ENCODE data around the gene CELSR3. TPM values are rescaled to one million over a fixed set of nuclear protein-coding genes. Genes with fewer than 3 reads are reported as not detected.

The CELSR3 gene
- total RNA-seq, 1 donor from 2014 or later: 3.4 TPM

DNA sequence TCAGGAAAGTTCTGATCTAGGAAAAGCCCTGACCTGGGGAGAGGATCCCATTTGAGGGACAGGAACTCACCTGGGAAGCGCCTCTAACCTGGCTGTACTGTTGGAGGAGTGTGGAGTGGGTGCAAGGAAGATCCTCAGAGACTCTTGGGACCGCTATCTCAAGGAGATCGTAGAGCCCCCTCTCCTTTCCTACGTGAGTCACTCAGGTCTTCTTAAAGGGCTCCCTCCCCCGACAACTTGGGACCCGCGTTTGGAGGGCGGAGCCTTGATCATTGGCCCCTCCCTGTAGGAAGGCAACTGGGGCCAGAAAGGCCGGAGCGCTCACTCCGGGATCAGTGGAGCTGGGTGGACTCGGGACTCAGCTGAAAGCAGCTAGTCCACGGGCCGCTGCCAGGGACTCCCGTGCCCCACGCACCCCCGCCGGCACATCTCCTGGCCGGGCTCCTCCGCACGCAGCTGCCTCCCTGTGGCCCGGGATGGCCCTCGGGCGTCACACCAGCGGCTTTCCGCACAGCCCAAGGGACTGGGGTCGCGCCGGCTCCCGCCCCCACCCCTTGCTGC is 27.9 kb downstream of the CELSR3 start:
- peak; percentile 22 for DNase-seq (ENCODE audit: low spot score)

DNA sequence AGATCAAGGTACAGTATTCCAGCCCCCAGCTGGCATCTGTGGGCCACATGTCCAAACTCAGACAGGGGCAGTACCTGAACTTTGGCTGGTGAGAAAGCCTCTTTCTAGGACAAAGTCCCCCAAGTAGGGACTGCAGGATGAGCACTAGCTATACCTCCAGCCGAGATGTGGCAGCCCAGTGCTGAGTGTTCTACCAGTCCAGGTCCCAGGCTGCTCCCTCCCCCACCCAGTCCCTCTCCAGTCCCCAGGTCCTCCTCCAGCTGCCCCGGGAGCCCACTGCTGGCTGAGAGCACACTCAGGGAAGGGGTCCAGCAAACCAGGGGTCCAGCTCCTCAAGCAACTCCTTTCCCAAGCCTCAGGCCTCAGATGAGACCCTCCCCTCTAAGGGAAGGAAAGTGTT is 28.9 kb downstream of the CELSR3 start:
- no peak for DNase-seq (ENCODE audit: low spot score)

DNA sequence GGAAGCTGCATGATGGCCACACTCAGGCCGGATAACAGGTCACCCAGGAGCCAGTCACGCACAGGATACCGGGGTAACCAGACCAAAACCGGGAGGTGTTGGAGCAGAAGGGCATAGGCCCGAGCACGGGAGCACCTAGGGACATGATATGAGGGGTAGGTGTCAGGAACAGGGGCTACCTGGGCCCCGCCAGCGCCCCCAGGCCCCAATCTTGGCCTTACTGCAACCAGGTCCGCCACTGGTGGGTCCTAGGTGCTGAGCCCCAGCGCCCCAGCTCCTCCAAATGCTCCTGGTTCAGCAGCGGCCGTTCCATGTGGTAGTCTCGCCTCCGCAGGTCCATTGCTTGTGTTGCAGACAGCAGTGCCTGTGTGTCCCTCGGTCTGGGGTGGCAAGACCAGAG is 29.4 kb downstream of the CELSR3 start:
- no peak for DNase-seq (ENCODE audit: low spot score)

DNA sequence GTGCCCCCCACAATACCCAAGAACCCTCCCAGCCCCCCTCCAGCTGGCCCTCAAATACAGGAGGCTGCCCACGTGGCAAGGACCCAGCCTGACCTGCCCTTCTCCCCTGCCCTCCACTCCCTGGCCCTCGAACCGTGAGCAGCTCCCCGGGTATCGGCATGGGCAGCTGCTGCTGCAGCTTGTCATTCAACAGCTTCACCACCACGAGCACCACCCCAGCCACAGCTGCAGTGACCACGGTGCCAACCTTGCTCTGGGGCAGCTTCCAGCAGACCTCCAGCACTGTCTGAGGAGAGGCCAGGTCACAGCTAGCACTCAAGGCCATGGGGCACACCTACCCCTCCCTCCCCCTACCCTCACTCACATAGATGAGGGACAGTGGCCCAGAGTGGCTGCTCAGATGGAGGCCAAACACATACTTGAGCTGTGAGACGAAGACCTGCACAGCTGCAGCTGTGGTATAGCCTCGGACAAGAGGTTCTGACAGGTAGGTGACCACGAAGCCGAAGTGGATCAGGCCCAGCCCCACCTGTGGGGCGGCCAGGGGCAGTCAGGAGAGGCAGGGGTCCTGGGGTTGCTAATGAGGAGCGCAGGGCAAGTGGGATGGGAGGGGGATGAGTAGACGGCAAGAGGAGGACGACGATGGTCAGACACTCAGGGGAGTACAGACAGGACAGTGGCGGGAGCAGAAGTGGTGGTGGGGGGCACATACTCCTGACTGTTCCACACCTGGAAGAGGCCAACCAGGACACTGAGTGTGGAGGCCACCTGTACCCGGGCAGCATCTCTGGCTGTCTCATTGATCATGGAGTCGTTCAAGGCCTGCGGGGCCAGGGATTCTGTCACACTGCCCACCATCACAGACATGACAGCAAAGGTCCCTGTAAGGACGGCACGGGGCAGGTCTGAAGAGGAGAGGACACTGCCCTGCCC is 30.9 kb downstream of the CELSR3 start:
- no peak for DNase-seq (ENCODE audit: low spot score)

DNA sequence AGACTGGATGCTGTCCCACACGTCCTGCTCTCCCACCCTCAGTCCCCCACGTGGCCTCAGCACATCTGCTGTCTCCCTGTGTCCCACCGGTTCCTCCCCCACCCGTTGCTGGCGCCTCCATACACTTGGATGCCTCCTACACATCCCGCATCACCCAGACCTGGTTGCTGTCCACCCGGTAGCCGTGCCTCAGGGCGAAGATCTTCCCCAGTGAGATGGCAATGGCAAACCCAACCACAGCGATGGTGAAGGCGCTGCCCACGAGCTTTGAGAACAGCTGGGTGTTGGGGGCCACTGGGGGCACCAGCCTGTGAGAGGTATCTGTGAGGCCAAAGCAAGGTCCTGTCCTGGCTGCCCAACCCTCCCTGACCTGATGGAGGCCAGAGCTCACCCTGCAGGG is 31.9 kb downstream of the CELSR3 start:
- DNase-seq (ENCODE audit: low spot score): no peak

DNA sequence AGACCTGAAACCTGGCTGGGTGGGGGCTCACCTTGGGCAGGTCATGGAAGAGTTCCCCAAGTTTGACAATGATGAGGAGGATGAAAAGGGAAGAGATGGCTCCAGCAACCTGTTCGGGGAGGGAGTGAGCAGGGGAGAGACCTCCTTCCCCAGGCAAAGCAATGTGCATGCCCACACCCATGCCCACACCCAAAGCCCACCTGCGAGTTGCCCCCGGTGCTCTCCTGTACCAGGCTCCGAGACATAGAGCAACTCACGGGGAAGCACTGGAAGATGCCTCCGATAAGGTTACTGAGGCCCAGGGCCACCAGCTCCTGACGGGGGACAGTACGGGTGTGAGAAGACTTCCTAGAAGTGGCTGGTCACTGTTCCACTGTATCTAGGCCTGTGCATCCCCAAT is 32.3 kb downstream of the CELSR3 start:
- DNase-seq (ENCODE audit: low spot score): no peak

DNA sequence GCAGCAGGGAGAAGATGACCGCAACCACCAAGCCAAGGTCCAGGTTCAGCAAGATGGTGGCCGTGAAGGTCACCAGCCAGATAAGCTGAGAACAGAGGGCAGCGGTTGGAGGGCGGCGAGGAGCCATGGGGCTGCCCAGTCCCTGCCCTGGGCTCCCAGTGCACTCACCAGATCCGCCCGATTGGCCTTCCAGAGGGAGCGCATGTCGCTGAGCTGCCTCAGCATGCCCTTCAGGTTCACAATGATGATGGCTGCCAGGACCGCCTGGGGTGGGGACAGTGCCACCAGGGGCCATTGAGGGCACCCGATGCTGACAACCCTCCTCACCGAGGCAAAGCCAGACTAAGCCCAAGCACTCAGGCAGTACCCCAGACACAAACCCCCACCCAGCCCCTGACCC is 32.8 kb downstream of the CELSR3 start:
- DNase-seq (ENCODE audit: low spot score): no peak

DNA sequence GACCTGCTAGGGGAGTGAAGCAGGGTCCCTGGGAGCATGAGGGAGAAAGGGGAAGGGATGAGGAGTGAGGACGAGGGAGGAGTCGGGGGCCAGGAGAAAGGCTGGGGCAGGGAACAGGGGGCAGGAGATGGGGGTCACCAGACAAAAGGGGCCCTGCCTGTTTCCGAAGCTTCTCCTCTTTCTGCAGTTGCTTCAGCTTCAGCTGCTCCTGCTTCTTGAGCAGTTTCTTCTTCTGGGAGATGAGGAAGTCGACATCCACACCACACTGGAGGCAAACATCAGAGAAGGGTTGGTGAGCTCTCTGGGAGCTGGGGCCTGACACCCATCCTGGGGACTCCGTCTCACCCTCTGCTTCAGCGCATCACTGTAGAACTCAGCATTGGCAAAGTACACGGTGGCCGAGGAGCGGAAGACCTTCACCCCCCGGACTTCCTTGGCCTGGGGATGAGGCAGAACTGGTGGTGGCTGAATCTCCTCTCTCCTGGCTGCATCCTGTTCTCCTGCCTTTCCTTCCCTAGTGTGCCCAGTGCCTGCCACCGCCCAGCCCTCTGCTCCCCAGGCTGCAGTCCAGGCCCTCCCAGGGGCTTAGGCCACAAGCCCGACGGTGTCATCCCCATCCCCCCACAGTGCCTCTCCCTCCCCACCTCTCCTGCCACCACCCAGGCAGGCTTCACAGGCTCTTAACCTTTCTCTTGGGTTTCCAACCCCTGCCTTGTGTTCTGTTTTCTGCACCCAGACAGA is 34.2 kb downstream of the CELSR3 start:
- no peak for DNase-seq (ENCODE audit: low spot score)

DNA sequence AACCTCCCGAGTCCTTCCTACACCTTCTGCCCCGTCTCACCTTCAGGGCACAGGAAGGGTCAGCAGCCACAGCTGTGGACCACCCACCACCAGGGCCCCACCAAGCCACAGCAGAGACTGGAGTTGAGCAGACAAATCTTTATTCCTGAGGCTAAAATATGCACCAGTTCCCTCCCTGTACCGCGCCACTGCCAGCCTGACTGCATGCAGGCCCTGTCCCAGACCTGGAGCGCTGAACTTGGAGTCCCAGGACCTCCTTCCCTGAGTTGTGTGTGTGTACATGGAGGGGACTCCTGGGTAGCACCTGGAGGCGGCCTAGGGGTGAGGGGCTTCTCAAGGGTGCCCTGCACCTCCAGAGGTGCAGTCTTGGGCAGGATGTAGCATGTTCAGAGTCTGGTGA is 37.1 kb downstream of the CELSR3 start:
- no peak for DNase-seq (ENCODE audit: low spot score)

DNA sequence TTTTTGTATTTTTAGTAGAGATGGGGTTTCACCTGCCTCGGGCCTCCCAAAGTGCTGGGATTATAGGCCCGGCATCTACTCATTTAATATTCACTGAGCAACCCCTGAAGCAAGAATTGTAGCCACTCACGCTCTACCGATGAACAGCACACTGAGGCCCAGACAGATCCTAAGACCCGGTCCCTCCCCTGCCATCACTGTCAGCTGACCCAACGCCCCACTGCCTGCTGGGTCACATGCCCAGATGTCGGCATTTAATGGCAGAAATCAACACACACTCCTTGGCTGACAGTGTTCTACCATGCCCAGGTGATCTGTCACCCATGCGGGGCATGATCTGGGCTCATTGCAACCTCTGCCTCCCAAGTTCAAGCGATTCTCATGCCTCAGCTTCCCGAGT is 37.9 kb downstream of the CELSR3 start:
- DNase-seq (ENCODE audit: low spot score): no peak

DNA sequence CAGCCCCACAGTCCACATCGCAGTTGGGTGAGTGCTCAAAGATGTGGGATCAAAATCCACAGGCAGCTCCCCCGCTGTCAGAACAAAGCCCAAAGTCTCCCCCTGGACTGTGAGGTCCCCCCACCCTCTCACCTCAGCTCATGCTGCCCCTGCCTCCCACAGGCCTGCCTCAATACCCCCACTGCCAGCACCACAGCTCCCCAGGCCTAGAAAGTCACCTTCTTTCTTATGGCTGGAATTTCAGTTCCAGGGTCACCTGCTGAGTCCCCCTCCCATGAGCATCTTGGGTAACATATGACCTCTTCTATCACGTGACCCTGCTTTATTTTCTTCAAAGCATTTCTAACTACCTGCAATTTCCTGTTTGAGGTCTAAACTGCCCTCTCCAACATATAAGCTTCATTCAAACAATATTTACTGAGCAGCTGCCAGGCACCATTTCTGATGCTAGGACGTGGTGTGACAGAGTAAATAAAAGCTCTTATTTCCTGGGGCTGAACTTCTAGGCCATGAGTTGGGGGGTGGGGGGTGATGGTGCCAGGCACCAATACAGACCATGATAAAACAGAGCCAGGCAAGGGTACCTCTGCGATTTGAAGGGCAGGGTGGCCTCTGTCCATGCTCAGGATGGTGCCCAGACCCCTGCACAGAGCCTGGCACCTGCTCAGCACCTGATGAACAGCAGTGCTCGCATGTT is 38.7 kb downstream of the CELSR3 start:
- DNase-seq (ENCODE audit: low spot score): no peak

DNA sequence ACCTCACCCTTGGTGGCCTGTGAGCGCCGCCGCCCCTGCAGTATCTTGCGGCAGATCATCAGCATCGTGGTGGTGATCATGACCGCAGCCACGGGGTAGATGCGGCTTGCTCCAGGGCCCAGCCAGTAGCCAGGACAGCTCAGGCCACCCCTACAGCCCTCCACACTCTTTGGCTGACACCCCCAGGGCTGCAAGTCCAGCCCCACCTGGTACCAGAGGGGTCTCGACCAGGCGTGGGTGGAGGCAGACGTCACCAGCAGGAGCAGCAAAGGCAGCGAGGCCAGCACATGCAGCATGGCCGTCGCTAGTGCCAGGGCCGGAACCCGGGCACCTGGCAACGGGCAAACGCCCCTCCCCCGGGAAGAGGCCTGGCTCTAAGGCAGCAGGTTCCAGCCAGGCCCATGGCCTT is 41.2 kb downstream of the CELSR3 start, which contains the start of gene TMEM89:
TSS of gene TMEM89 (minus strand) at position 309 of the 409 bp plus-strand sequence. CDS start at position 296, 13 bp downstream.
- no peak for DNase-seq (ENCODE audit: low spot score)

DNA sequence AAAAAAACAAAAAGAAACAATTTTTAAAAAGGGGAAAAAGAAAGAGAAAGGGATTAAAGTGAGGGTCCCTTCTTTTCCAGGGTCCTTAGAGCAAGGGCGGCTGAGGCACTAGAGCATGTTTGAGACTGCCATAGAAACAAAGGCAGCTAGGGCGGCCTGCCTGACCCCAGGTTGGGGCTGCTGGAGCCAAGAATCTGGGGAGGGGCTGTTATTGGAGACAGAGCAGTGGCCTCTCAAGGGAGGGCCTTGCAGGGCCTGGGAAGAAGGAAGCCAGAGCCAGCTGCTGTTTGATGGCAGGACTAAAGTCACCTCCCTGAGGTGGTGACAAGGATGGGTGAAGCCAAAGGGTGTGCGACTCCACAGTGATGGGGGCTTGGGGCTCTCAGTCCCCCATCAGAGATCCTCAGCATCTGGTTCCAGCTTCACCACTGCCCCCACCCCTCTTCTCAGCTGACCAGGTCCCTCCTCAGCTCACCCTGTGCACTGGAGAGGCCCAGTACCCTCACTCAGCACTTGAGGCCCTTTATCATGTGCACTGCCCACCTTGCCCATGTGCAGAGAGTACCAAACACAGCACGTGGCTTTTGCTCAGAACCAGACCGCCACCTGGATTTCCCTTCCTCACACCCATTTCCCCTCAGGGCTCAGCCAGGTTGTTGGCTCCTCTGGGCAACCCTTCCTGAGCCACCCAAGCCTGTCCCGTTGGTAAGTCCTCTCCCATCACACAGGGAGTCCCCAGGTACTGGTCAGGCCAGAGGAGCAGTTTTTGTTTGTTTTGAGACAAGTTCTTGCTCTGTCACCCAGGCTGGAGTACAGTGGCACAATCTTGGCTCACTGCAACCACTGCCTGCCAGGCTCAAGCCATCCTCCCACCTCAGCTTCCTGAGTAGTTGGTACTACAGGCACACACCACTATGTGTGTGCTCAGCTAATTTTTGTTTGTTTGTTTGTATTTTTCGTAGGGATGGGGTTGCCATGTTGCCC is 42.9 kb downstream of the CELSR3 start:
- DNase-seq (ENCODE audit: low spot score): no peak

DNA sequence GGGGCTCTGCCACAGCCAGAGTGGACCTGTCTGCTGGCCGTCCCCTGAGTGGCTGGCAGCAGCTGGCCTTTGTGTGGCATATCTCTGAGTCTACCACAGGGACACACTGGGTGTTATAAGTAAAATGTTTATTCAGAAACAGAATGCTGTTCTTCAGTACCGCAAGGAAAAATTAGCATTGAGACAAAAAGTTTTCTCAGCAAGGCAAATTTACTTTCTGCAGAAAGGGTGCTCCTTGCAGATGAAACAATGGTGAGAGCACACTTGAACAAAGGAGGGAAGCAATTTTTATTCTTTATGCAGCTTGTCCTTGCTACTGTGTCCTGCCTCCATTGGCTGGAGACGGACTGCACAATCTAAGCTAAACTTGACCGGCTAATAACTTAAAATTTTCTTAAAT is 45.1 kb downstream of the CELSR3 start:
- DNase-seq (ENCODE audit: low spot score): no peak

DNA sequence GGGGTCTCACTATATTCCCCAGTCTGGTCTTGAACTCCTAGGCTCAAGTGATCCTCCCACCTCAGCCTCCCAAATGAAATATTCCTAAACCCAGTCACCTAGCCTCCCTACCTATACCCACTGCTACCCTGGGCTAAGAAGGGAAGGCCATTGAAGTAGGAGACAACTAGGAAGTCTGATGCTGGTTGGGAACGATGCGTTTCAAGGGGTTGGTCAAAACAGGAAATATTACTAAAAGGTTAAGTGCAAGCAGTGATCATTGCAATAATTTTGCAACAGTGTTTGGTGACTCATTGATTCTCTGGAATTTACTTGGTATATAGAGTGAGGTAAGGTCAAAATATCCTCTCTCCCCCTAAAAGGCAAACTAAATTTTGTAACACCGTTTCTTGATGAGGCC is 48.6 kb downstream of the CELSR3 start:
- DNase-seq (ENCODE audit: low spot score): no peak

DNA sequence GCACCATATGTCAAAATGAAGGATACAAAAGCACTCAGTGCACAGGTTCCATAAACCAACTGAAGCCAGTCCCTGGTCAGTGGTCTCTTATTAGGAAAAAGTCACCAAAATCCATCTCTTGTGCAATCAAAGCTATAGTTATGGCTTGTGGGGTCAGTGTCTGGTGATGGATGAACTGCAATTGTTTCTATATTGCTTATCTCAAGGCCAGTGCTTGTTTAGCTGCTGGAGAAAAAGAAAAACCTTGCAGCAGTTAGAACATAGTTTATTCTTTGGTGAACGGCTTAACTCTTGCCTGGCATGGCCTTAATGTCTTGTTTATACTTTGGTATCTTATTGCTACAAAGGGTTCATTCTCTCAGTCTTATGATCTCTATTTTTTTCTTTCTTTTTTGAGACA is 50.4 kb downstream of the CELSR3 start:
- no peak for DNase-seq (ENCODE audit: low spot score)

DNA sequence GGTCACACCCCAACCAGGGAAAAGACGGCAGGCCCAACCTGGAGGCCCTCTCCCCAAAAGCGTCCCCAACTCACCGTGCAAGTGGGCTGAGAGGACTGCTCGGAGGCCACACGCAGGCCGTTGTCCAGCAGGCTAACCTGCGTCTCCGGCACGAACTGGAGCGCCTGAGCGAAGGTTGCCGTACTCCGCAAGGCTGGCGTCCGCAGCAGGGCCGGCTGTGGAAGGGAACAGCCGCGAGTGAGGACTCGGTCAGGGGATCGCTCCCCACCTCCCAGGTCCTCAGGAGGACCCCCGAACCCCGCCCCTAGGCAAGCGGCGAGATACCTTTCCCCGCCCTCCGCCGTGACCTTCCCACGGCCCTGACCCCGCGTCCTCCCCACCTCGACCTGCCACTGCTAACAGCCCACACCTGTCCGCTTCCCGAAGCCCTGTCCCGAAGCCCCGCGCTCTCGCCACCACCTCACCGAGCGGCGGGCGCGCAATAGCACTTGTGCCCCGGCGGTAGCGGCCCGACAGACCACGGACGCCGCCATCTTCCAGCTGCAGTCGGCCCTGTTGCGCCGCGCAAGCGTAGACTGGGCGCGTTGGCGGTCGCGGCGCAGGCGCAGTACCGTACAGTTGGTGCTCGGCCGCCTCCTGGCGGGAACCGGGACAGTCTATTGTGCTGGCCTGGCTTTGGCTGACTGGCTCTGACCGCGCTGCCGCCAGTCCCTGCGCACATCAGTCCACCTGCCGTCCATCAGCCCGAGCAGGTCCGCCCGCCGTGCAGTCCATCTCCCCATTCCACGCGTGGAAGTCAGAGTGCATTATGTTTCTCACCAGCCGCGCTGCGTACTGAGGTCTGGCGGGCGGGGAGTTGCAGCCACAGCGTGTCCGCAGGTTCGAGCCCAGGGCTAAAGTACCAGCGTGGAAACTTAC is 53.3 kb downstream of the CELSR3 start, which contains the start of gene UQCRC1:
TSS of gene UQCRC1 (minus strand) at position 559 of the 918 bp plus-strand sequence. CDS start at position 533, 26 bp downstream.
- DNase-seq (ENCODE audit: low spot score): peak; percentile 95

DNA sequence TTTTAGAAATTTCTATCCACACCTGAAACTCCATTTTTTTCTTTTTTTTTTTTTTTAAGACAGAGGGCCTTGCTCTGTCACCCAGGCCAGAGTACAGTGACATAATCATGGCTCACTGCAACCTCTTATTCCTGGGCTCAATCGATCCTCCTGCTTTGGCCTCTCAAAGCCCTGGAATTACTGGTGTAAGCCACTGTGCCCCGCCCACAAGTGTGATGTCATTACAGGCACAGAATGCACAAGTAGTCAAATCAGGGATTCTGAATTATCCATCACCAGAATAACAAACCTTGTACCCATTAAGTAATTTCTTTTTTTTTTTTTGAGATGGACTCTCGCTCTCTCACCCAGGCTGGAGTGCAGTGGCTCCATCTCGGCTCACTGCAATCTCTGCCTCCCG is 55.2 kb downstream of the CELSR3 start:
- DNase-seq (ENCODE audit: low spot score): no peak

DNA sequence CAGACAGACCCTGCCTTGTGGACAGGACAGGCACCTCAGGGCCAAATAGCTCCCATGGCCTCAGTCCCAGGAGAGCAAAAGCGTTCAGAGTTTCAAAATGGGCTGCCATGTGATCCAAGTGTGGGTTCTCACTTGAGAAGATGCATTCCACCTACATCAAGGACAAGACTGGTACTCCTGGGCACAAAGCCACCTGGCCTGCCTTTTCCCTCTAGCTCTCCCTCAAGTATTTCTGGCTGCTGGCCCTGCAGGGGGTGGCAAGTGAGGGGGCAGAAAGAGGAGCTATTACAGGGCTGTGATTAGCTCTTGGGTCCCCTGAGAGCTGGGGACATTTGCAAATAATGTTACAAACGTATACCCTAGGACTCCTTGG is 61.1 kb downstream of the CELSR3 start:
- DNase-seq (ENCODE audit: low spot score): no peak

Measured in umbilical cord (tissue), 2 donors.